GM11168 (cell line): Measurements from ENCODE around the gene TNFRSF12A.
"Not testable (repeated sequence)": the region's sequence is repeated elsewhere in the genome, so short reads cannot be mapped to it uniquely, and the experiment has no call there.

ENCODE experiments used
- in situ Hi-C: fragments of 300-500 bp; cut with MboI; formaldehyde crosslinking; loops from one replicate; pipeline ENCODE4 v1.12.0; 2022; ENCODE audit warnings: low sequenced_read_pairs; ENCODE audit not compliant: unreplicated experiment

TNFRSF12A gene

GRCh38 chr16:3059723-3060242 is 39.6 kb downstream of the TNFRSF12A start:
- in situ Hi-C loops = loop anchor here (5.0 kb wide), 1 partner anchor 68 kb away; no protein-coding TSS in a partner anchor

GRCh38 chr16:3060339-3061127 is 40.4 kb downstream of the TNFRSF12A start:
- in situ Hi-C loops = loop anchor here (5.0 kb wide), 1 partner anchor 67 kb away; no protein-coding TSS in a partner anchor

GRCh38 chr16:3062553-3062952 is 42.4 kb downstream of the TNFRSF12A start:
- in situ Hi-C loops = loop anchor here (5.0 kb wide), 1 partner anchor 65 kb away; no protein-coding TSS in a partner anchor

GRCh38 chr16:3063625-3064386 is 43.6 kb downstream of the TNFRSF12A start:
- in situ Hi-C loops = loop anchor here (5.0 kb wide), 1 partner anchor 63 kb away; no protein-coding TSS in a partner anchor

GRCh38 chr16:3065069-3065741 is 45.0 kb downstream of the TNFRSF12A start, which contains the start of gene IL32:
Gene IL32, plus strand, starts transcription at chr16:3065640. Its CDS starts 172 bp downstream, at chr16:3065812.
- in situ Hi-C loops = no loop called here

- in situ Hi-C loops = no loop called here
Measured at GRCh38 chr16:3065742-3066439, 45.7 kb downstream of the TNFRSF12A start.

GRCh38 chr16:3066440-3066748 is 46.2 kb downstream of the TNFRSF12A start:
- in situ Hi-C loops = no loop called here

DNA sequence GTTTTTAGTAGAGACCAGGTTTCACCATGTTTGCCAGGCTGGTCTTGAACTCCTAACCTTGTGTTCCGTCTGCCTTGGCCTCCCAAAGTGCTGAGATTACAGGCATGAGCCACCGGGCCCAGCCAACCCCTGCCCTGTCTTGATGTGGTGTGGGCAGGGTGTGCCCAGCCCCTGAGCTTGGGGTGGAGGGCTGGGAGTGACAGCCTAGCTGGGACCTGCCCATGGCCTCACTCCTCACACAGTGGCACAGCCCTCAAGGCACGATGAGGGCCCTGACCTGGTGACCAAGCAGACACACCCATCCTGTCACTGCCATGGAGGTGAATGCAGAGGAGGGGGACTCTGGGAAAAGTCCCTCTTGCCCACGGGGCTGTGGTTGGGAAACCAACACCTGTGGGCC is 48.3 kb downstream of the TNFRSF12A start:
- in situ Hi-C loops = no loop called here

GRCh38 chr16:3069146-3069545 is 49.0 kb downstream of the TNFRSF12A start:
- in situ Hi-C loops = not testable (repeated sequence)

DNA sequence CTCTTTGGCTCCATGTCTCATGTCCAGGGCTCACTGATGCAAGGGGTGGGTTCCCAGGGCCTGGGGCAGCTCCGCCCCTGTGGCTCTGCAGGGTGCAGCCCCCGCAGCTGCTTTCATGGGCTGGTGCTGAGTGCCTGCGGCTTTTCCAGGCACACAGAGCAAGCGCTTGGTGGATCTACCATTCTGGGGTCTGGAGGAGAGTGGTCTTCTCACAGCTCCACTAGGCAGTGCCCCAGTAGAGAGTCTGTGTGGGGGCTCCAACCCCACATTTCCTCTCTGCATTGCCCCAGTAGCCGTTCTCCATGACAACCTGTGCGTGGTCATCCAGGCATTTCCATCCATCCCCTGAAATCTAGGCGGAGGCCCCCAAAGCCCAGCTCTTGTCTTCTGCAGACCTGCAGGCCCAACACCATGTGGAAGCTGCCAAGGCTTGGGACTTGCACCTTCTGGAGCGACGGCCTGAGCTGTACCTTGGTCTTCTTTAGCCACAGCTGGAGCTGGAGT is 50.5 kb downstream of the TNFRSF12A start:
- in situ Hi-C loops = no loop called here

- in situ Hi-C loops = no loop called here
Measured at GRCh38 chr16:3071655-3072054, 51.5 kb downstream of the TNFRSF12A start.
